BE2C (cell line): ENCODE data around the gene DCN.

ENCODE experiments used
- DNase-seq: peaks from one replicate; pipeline ENCODE4 v3.0.0-alpha.2; 2020
- H3K27me3 ChIP-seq: fragments of 250-450 bp; sonication (Bioruptor Pico); 2 replicates; pipeline ENCODE4 v1.5.1; 2020; ENCODE audit warnings: mild to moderate bottlenecking
- H3K36me3 ChIP-seq: fragments of 250-450 bp; sonication (Bioruptor Pico); 2 replicates; pipeline ENCODE4 v1.5.1; 2020; ENCODE audit warnings: mild to moderate bottlenecking
- H3K4me1 ChIP-seq: fragments of 250-450 bp; sonication (Bioruptor Pico); 2 replicates; pipeline ENCODE4 v1.5.1; 2020
- H3K4me3 ChIP-seq: 2 replicates; pipeline ENCODE4 v1.5.1; 2011; ENCODE audit warnings: low read depth, low read length
- H3K9me3 ChIP-seq: fragments of 250-450 bp; sonication (Bioruptor Pico); 2 replicates; pipeline ENCODE4 v1.5.1; 2020
- CTCF ChIP-seq: IDR thresholded peaks from 2 replicates; pipeline ENCODE4 v1.5.1; 2012; ENCODE audit warnings: mild to moderate bottlenecking, low read depth, low read length

DCN gene

GRCh38 chr12:91142221-91142631, 40.4 kb downstream of the DCN start:
- H3K36me3 ChIP-seq, result no peaks in the 10 kb centered on the region
- H3K4me3 ChIP-seq, result no peak overlapping the region
- no peaks in the 10 kb centered on the region for H3K9me3 ChIP-seq
- H3K4me1 ChIP-seq, result peaks cover 19% of the 10 kb centered on the region
- no peak for TF ChIP-seq CTCF
- no peak for DNase-seq
- no peaks in the 10 kb centered on the region for H3K27me3 ChIP-seq

- Histone ChIP-seq H3K4me1 (peaks cover 19% of the 10 kb centered on the region), H3K4me3 (no peak overlapping the region), H3K27me3 (no peaks in the 10 kb centered on the region), H3K9me3 (no peaks in the 10 kb centered on the region), H3K36me3 (no peaks in the 10 kb centered on the region)
- no peak for DNase-seq
- no peak for TF ChIP-seq CTCF
These were observed 42.3 kb downstream of the DCN start for GRCh38 chr12:91140026-91140931.

- Histone ChIP-seq H3K36me3 (no peaks in the 10 kb centered on the region), H3K4me3 (peak overlapping the region; percentile 21), H3K9me3 (no peaks in the 10 kb centered on the region), H3K27me3 (no peaks in the 10 kb centered on the region), H3K4me1 (peaks cover 19% of the 10 kb centered on the region)
- no peak for DNase-seq
- TF ChIP-seq CTCF, result no peak
These were observed 43.3 kb downstream of the DCN start for GRCh38 chr12:91139286-91139685.

GRCh38 chr12:91138337-91138920, 44.2 kb downstream of the DCN start:
- peak overlapping the region; percentile 21 for H3K4me3 ChIP-seq
- no peaks in the 10 kb centered on the region for H3K36me3 ChIP-seq
- DNase-seq, result peak; percentile 83
- no peaks in the 10 kb centered on the region for H3K27me3 ChIP-seq
- peaks cover 19% of the 10 kb centered on the region for H3K4me1 ChIP-seq
- TF ChIP-seq CTCF, result no peak
- no peaks in the 10 kb centered on the region for H3K9me3 ChIP-seq

- Histone ChIP-seq H3K4me1 (peaks cover 9% of the 10 kb centered on the region), H3K4me3 (no peak overlapping the region), H3K27me3 (no peaks in the 10 kb centered on the region), H3K36me3 (no peaks in the 10 kb centered on the region), H3K9me3 (no peaks in the 10 kb centered on the region)
- no peak for DNase-seq
- no peak for TF ChIP-seq CTCF
These were observed 48.7 kb downstream of the DCN start for GRCh38 chr12:91133871-91134270.
